HG02852 (cell line): ENCODE results near the gene SH3BP4.

Experiments used
- ATAC-seq: cut with Tn5 transposase; IDR thresholded peaks from one replicate; pipeline ENCODE4 v1.9.1; 2021; ENCODE audit warnings: mild to moderate bottlenecking, moderate library complexity; ENCODE audit not compliant: unreplicated experiment

The SH3BP4 gene

GRCh38 chr2:234940527-234940926 is 11.3 kb upstream of the SH3BP4 start:
- ATAC-seq, result no peak

GRCh38 chr2:234945339-234945873 is 6.4 kb upstream of the SH3BP4 start:
- no peak for ATAC-seq

GRCh38 chr2:234947556-234947955 is 4.3 kb upstream of the SH3BP4 start:
- no peak for ATAC-seq

- no peak for ATAC-seq
These were observed 1.9 kb upstream of the SH3BP4 start for GRCh38 chr2:234949762-234950434.

- no peak for ATAC-seq
These were observed 1.4 kb upstream of the SH3BP4 start for GRCh38 chr2:234950435-234950729.

- no peak for ATAC-seq
These were observed 820 bp upstream of the SH3BP4 start for GRCh38 chr2:234950730-234951663.

GRCh38 chr2:234952270-234953115 is 676 bp downstream of the SH3BP4 start:
- ATAC-seq, result no peak

GRCh38 chr2:234953116-234954031 is 1.6 kb downstream of the SH3BP4 start:
- no peak for ATAC-seq

GRCh38 chr2:234954551-234954992 is 2.8 kb downstream of the SH3BP4 start:
- ATAC-seq, result no peak

GRCh38 chr2:234955091-234955591 is 3.3 kb downstream of the SH3BP4 start:
- ATAC-seq, result no peak

- no peak for ATAC-seq
These were observed 4.2 kb downstream of the SH3BP4 start for GRCh38 chr2:234955971-234956509.

GRCh38 chr2:234957834-234958135 is 6.0 kb downstream of the SH3BP4 start:
- no peak for ATAC-seq

- no peak for ATAC-seq
These were observed 6.5 kb downstream of the SH3BP4 start for GRCh38 chr2:234958311-234958710.

GRCh38 chr2:234958746-234959395 is 7.1 kb downstream of the SH3BP4 start:
- no peak for ATAC-seq

GRCh38 chr2:234960175-234961088 is 8.6 kb downstream of the SH3BP4 start:
- no peak for ATAC-seq

- no peak for ATAC-seq
These were observed 10.0 kb downstream of the SH3BP4 start for GRCh38 chr2:234961784-234962183.

- ATAC-seq, result no peak
These were observed 12.2 kb downstream of the SH3BP4 start for GRCh38 chr2:234963773-234964615.
